Natural killer cell treated with Interleukin-12 subunit alpha and Interleukin-12 subunit beta and Interleukin-15 and Interleukin-18, amount 100 ng/mL, for 72 hours (primary cell): ENCODE measurements around the gene SERPINE1. TPM values are rescaled to one million over a fixed set of nuclear protein-coding genes. Genes with fewer than 3 reads are reported as not detected.
"Not testable (repeated sequence)": the region's sequence is repeated elsewhere in the genome, so short reads cannot be mapped to it uniquely, and the experiment has no call there.

ENCODE experiments used
- ATAC-seq, 2 donors: fragments of 150-1000 bp; cut with Tn5 transposase in 1 of 2; sonication (Bioruptor Pico), chemical (Tn5 transposase) in 1 of 2; 2 replicates each; pipeline ENCODE4 v1.10.0; 2021
- DNase-seq: peaks from one replicate; pipeline ENCODE4 v3.0.0; 2022; ENCODE audit warnings: low spot score
- H3K27ac Mint-ChIP-seq, 2 donors: 1 replicate in 1 of 2; 2 replicates in 1 of 2; pipeline ENCODE4 v1.8.0; 2022; ENCODE audit warnings: mixed read lengths in 2 of 2, mild to moderate bottlenecking in 1 of 2, moderate library complexity in 1 of 2
- H3K27me3 Mint-ChIP-seq, 2 donors: 1 replicate in 1 of 2; 2 replicates in 1 of 2; pipeline ENCODE4 v1.8.0; 2022; ENCODE audit warnings: mixed read lengths in 2 of 2
- H3K36me3 Mint-ChIP-seq: one replicate; pipeline ENCODE4 v1.8.0; 2022; ENCODE audit warnings: mixed read lengths
- H3K4me1 Mint-ChIP-seq, 2 donors: 1 replicate in 1 of 2; 2 replicates in 1 of 2; pipeline ENCODE4 v1.8.0; 2022; ENCODE audit warnings: low read depth in 2 of 2, mixed read lengths in 2 of 2, mild to moderate bottlenecking in 1 of 2
- H3K4me3 Mint-ChIP-seq: one replicate; pipeline ENCODE4 v1.8.0; 2022; ENCODE audit warnings: mixed read lengths
- H3K9me3 Mint-ChIP-seq: 2 replicates; pipeline ENCODE4 v1.8.0; 2022; ENCODE audit warnings: mixed read lengths
- total RNA-seq, 2 donors: library from RNA; stranded (reverse); gene quantifications; one replicate each; pipeline ENCODE4 v1.2.3, GENCODE V29; 2022

The SERPINE1 gene
- total RNA-seq, 2 donors from 2014 or later: not detected

- Mint-ChIP-seq H3K4me1 (no peaks in the 10 kb centered on the region), H3K9me3 (no peaks in the 10 kb centered on the region), H3K4me3 (no peak overlapping the region), H3K27ac (no peak overlapping the region), H3K36me3 (no peaks in the 10 kb centered on the region), H3K27me3 (no peaks in the 10 kb centered on the region)
- DNase-seq (no peak), ATAC-seq (no peak)
Observed at GRCh38 chr7:101108961-101109360, 17.9 kb upstream of the SERPINE1 start.

- H3K4me3 Mint-ChIP-seq: no peak overlapping the region
- no peak overlapping the region for H3K27ac Mint-ChIP-seq
- DNase-seq: no peak
- H3K9me3 Mint-ChIP-seq: no peaks in the 10 kb centered on the region
- no peaks in the 10 kb centered on the region for H3K36me3 Mint-ChIP-seq
- H3K4me1 Mint-ChIP-seq: no peaks in the 10 kb centered on the region
- no peak for ATAC-seq
- no peaks in the 10 kb centered on the region for H3K27me3 Mint-ChIP-seq
Observed at GRCh38 chr7:101109368-101109767, 17.5 kb upstream of the SERPINE1 start.

GRCh38 chr7:101111261-101111660 lies 15.6 kb upstream of the SERPINE1 start:
- no peaks in the 10 kb centered on the region for H3K36me3 Mint-ChIP-seq
- ATAC-seq (no peak), DNase-seq (no peak)
- H3K4me3 Mint-ChIP-seq: no peak overlapping the region
- H3K4me1 Mint-ChIP-seq: no peaks in the 10 kb centered on the region
- H3K9me3 Mint-ChIP-seq: no peaks in the 10 kb centered on the region
- no peaks in the 10 kb centered on the region for H3K27me3 Mint-ChIP-seq
- H3K27ac Mint-ChIP-seq: no peak overlapping the region

GRCh38 chr7:101112233-101112632 lies 14.7 kb upstream of the SERPINE1 start:
- no peaks in the 10 kb centered on the region for H3K27me3 Mint-ChIP-seq
- no peak overlapping the region for H3K4me3 Mint-ChIP-seq

GRCh38 chr7:101113140-101113539 lies 13.8 kb upstream of the SERPINE1 start:
- not testable (repeated sequence) for ATAC-seq, H3K9me3 Mint-ChIP-seq, H3K27ac Mint-ChIP-seq, H3K4me3 Mint-ChIP-seq, DNase-seq, H3K27me3 Mint-ChIP-seq, H3K36me3 Mint-ChIP-seq, H3K4me1 Mint-ChIP-seq

More at GRCh38 chr7:101112233-101112632, 14.7 kb upstream of the SERPINE1 start:
- DNase-seq (no peak), ATAC-seq (no peak)
- Mint-ChIP-seq H3K36me3 (no peaks in the 10 kb centered on the region), H3K27ac (no peak overlapping the region), H3K9me3 (no peaks in the 10 kb centered on the region), H3K4me1 (no peaks in the 10 kb centered on the region)

GRCh38 chr7:101113836-101114235 lies 13.1 kb upstream of the SERPINE1 start:
- no peaks in the 10 kb centered on the region for H3K9me3 Mint-ChIP-seq
- H3K4me1 Mint-ChIP-seq: no peaks in the 10 kb centered on the region
- no peak overlapping the region for H3K27ac Mint-ChIP-seq
- DNase-seq (no peak), ATAC-seq (no peak)
- no peaks in the 10 kb centered on the region for H3K36me3 Mint-ChIP-seq
- no peak overlapping the region for H3K4me3 Mint-ChIP-seq
- peaks cover 0 to under 1% of the 10 kb centered on the region in 2 donors for H3K27me3 Mint-ChIP-seq

- Mint-ChIP-seq H3K4me3 (no peak overlapping the region), H3K27ac (no peak overlapping the region), H3K9me3 (no peaks in the 10 kb centered on the region), H3K36me3 (no peaks in the 10 kb centered on the region), H3K27me3 (peaks cover 0 to 2% of the 10 kb centered on the region in 2 donors), H3K4me1 (no peaks in the 10 kb centered on the region)
- ATAC-seq: no peak
- no peak for DNase-seq
Observed at GRCh38 chr7:101114492-101114891, 12.4 kb upstream of the SERPINE1 start.

- H3K4me1 Mint-ChIP-seq: no peaks in the 10 kb centered on the region
- H3K27me3 Mint-ChIP-seq: peaks cover 0 to 2% of the 10 kb centered on the region in 2 donors
- DNase-seq (no peak), ATAC-seq (no peak)
- no peak overlapping the region for H3K27ac Mint-ChIP-seq
- no peak overlapping the region for H3K4me3 Mint-ChIP-seq
- no peaks in the 10 kb centered on the region for H3K36me3 Mint-ChIP-seq
- no peaks in the 10 kb centered on the region for H3K9me3 Mint-ChIP-seq
Observed at GRCh38 chr7:101115215-101115614, 11.7 kb upstream of the SERPINE1 start.

- Mint-ChIP-seq H3K36me3 (no peaks in the 10 kb centered on the region), H3K27me3 (peaks cover 7 to 10% of the 10 kb centered on the region in 2 donors), H3K4me3 (no peak overlapping the region), H3K4me1 (peaks cover under 1 to 2% of the 10 kb centered on the region in 2 donors), H3K27ac (no peak overlapping the region), H3K9me3 (no peaks in the 10 kb centered on the region)
- DNase-seq: no peak
- peak in 1 of 2 donors; percentile 13 for ATAC-seq
Observed at GRCh38 chr7:101116898-101117297, 10.0 kb upstream of the SERPINE1 start.

GRCh38 chr7:101118856-101119255 lies 8.0 kb upstream of the SERPINE1 start:
- DNase-seq (no peak), ATAC-seq (no peak)
- Mint-ChIP-seq H3K4me1 (peaks cover 8 to 9% of the 10 kb centered on the region in 2 donors), H3K27ac (no peak overlapping the region), H3K36me3 (no peaks in the 10 kb centered on the region), H3K9me3 (no peaks in the 10 kb centered on the region), H3K27me3 (peaks cover 15 to 21% of the 10 kb centered on the region in 2 donors), H3K4me3 (no peak overlapping the region)

- Mint-ChIP-seq H3K4me3 (no peak overlapping the region), H3K36me3 (no peaks in the 10 kb centered on the region), H3K9me3 (no peaks in the 10 kb centered on the region), H3K27ac (no peak overlapping the region), H3K4me1 (peaks cover 14% of the 10 kb centered on the region in 2 donors), H3K27me3 (peaks cover 20 to 21% of the 10 kb centered on the region in 2 donors)
- no peak for DNase-seq
- ATAC-seq: no peak
Observed at GRCh38 chr7:101119876-101120275, 7.0 kb upstream of the SERPINE1 start.

- peaks cover 21% of the 10 kb centered on the region in 2 donors for H3K27me3 Mint-ChIP-seq
- no peaks in the 10 kb centered on the region for H3K9me3 Mint-ChIP-seq
- H3K36me3 Mint-ChIP-seq: no peaks in the 10 kb centered on the region
Observed at GRCh38 chr7:101120315-101120714, 6.6 kb upstream of the SERPINE1 start.

GRCh38 chr7:101121631-101121990 lies 5.3 kb upstream of the SERPINE1 start:
- Mint-ChIP-seq H3K27me3 (peaks cover 21 to 27% of the 10 kb centered on the region in 2 donors), H3K27ac (peak overlapping the region in 1 of 2 donors; percentile 67), H3K4me1 (peaks cover 28 to 30% of the 10 kb centered on the region in 2 donors), H3K4me3 (peak overlapping the region; percentile 53)
- not testable (repeated sequence) for H3K9me3 Mint-ChIP-seq, H3K36me3 Mint-ChIP-seq, ATAC-seq, DNase-seq

More at GRCh38 chr7:101120315-101120714, 6.6 kb upstream of the SERPINE1 start:
- ATAC-seq (no peak), DNase-seq (no peak)
- H3K4me1 Mint-ChIP-seq: peaks cover 18% of the 10 kb centered on the region in 2 donors
- no peak overlapping the region for H3K27ac Mint-ChIP-seq
- no peak overlapping the region for H3K4me3 Mint-ChIP-seq

GRCh38 chr7:101121991-101122932 lies 4.6 kb upstream of the SERPINE1 start:
- Mint-ChIP-seq H3K27me3 (peaks cover 21 to 27% of the 10 kb centered on the region in 2 donors), H3K4me3 (peak overlapping the region; percentile 53), H3K4me1 (peaks cover 34 to 36% of the 10 kb centered on the region in 2 donors), H3K27ac (peak overlapping the region in 1 of 2 donors; percentile 67), H3K36me3 (no peaks in the 10 kb centered on the region), H3K9me3 (no peaks in the 10 kb centered on the region)
- DNase-seq (no peak), ATAC-seq (no peak)
